ENCODE measurements around the gene JMJD4.

DNA sequence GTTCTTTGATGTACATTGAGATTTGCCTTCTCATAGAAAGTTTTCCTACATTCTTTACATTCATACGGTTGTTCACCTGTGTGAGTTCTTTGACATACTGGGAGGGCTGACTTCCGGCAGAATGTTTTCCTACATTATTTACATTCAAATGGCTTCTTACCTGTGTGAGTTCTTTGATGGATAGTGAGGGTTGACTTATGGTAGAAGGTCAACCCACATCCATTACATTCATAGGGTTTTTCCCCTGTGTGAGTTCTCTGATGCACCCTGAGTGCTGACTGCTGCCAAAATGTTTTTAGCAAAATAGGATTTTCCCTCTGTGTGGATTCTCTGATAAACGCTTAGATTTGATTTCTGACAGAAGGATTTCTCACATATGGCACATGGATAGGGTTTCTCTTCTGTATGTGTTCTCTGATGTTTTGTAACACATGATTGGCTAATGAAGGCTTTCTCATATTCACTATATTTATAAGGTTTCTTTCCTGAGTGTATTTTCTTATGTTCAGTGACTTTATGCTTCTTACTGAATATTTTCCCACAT lies 37.7 kb downstream of the JMJD4 start:
- TF ChIP-seq CTCF (IDR thresholded peaks at IDR 0.05) = no peak
- TF ChIP-seq POLR2A (IDR thresholded peaks at IDR 0.05) = no peak

All from adrenal gland (tissue), 5 donors.